ENCODE measurements around the gene BTK. TPM values are rescaled to one million over a fixed set of nuclear protein-coding genes. Genes with fewer than 3 reads are reported as not detected.

The BTK gene
- total and polyA plus RNA-seq, 9 of the 15 experiments (the other 6 are each of a cell fraction or from before 2014, with no cell fraction given) = 14.9 to 93.4 (median 65.2) TPM

GRCh38 chrX:101348452-101349192 is 37.4 kb downstream of the BTK start, which contains the start of gene TIMM8A (continued):
- TF ChIP-seq PKNOX1 (IDR thresholded peaks at IDR 0.05) (no peak), ZBTB9 (CRISPR knock-in tag; IDR thresholded peaks at IDR 0.05) (no peak), DACH1 (IDR thresholded peaks at IDR 0.05; ENCODE audit: partially characterized antibody) (no peak), ZSCAN29 (IDR thresholded peaks at IDR 0.05) (no peak), C11orf30 (IDR thresholded peaks at IDR 0.05; ENCODE audit: low read depth) (no peak), CBX5 (IDR thresholded peaks at IDR 0.05; ENCODE audit: borderline replicate concordance, low read depth) (no peak)

GRCh38 chrX:101347859-101348451 is 38.0 kb downstream of the BTK start:
- Histone ChIP-seq H3K4me1 (replicated peaks in 1 of 2; ENCODE audit: control insufficient read depth in 2 of 2, insufficient read depth in 2 of 2, low read length in 2 of 2) (peaks cover 0 to 6% of the 10 kb centered on the region in 2 experiments; a peak in 4 of 5 replicates), H3K9me1 (ENCODE audit: control insufficient read depth, insufficient read depth, low read length) (no peaks in the 10 kb centered on the region), H3K9me3 (replicated peaks; ENCODE audit: control insufficient read depth, insufficient read depth, low read depth, low read length) (no peaks in the 10 kb centered on the region), H4K20me1 (replicated peaks; ENCODE audit: control insufficient read depth, insufficient read depth, low read length) (no peaks in the 10 kb centered on the region), H3K79me2 (ENCODE audit: control insufficient read depth, insufficient read depth, low read length) (peaks cover 42% of the 10 kb centered on the region), H3K36me3 (ENCODE audit: control insufficient read depth, insufficient read depth, low read length) (peaks cover 50% of the 10 kb centered on the region), H3K4me2 (ENCODE audit: insufficient read depth, low read length) (peak overlapping the region; percentile 85), H3K27ac (ENCODE audit: extremely low read depth, low read depth, low read length) (peak overlapping the region; percentile 94), H3K27me3 (ENCODE audit: control insufficient read depth in 2 of 2, insufficient read depth in 2 of 2, low read length in 2 of 2) (no peaks in the 10 kb centered on the region), H3K4me3 (peak overlapping the region; percentile 64), H3K9ac (ENCODE audit: insufficient read depth in 1 of 2, low read depth in 2 of 2, low read length in 2 of 2) (peak overlapping the region; percentile 85 to 96), H2AFZ (ENCODE audit: low read depth, low read length) (peak overlapping the region; percentile 32; the same call in 1 of the 2 replicates)
- FAIRE-seq (peak; percentile 32), ATAC-seq (peak; percentile 40), DNase-seq (ENCODE audit: extremely low read depth in 1 of 4, low spot score in 3 of 4) (peak in 3 of 4 experiments; percentile 38 to 61 (median 52))
- BruUV-seq (replicated peaks) = TSS peak; percentile 63
- in situ Hi-C loops (cut with MboI) (no loop called here), intact Hi-C loops (cut with micrococcal nuclease) (loop anchor here (2.0 to 5.0 kb wide), 2 partner anchors 43 to 59 kb away; partner anchors contain the start of genes GLA, HNRNPH2 and RPL36A)
- 0 out of 2 replicates have a peak, but pooled peaks have one; percentile 45 for TF ChIP-seq CEBPB (tag; IDR thresholded peaks at IDR 0.05)
- TF ChIP-seq CEBPG (CRISPR knock-in tag; IDR thresholded peaks at IDR 0.05) = peak; percentile 9; the same call in 1 of the 2 replicates
- TF ChIP-seq CEBPG (tag; conservative IDR thresholded peaks at IDR 0.05 in 1 of 2, IDR thresholded peaks at IDR 0.05 in 1 of 2) = peak; percentile 9 to 34; a peak in 2 of 4 replicates
- no peak for TF ChIP-seq U2AF1 (optimal IDR thresholded peaks at IDR 0.05; ENCODE audit: low read depth, low read length)
- no peak for TF ChIP-seq ZNF239 (CRISPR knock-in tag; IDR thresholded peaks at IDR 0.05)
- ChIA-PET CTCF (ENCODE audit: low intra/inter-chr PET ratio) (no interaction called here), POLR2A (interaction anchor here (0.6 to 4.0 kb wide), 5 partner anchors 10 to 48 kb away, joined by 3 to 21 read pairs (median 4); partner anchors contain the start of gene RPL36A)
- 1% methylated on average over 9 of the region's 14 CpGs for WGBS (ENCODE audit: insufficient coverage, low coverage, missing lambda C conversion rate)
